HepG2 (cell line): Measurements from ENCODE around the gene SMTNL2. TPM values are rescaled to one million over a fixed set of nuclear protein-coding genes. Genes with fewer than 3 reads are reported as not detected.

Source experiments
- ATAC-seq: fragments of 200-7000 bp; cut with Tn5 transposase; 3 replicates; pipeline ENCODE4 v1.9.1; 2020; ENCODE audit warnings: mild to moderate bottlenecking, moderate library complexity
- BruUV-seq: library from RNA; stranded (reverse); fragments of 400-500 nt; replicated peaks from 2 replicates; lab custom pipeline; 2021; lab: Mats Ljungman, UMichigan
- CTCF ChIA-PET: fragments of 300-600 bp; formaldehyde crosslinking; extraction: SDS; loops from one replicate; lab custom pipeline; 2021; ENCODE audit warnings: low total read pairs, inconsistent platforms, low intra/inter-chr PET ratio; lab: Yijun Ruan, JAX
- POLR2A ChIA-PET: fragments of 350-600 bp; sonication (Branson Sonifier 250); formaldehyde crosslinking; loops from one replicate; lab custom pipeline; 2020; ENCODE audit warnings: antibody characterized with exemption, inconsistent platforms; lab: Yijun Ruan, JAX
- DNase-seq: peaks from one replicate; pipeline ENCODE4 v3.0.0-alpha.2; 2015; ENCODE audit warnings: low spot score
- FAIRE-seq: peaks from 3 replicates; lab custom pipeline; 2011; peaks lifted over from hg19 to GRCh38; lab: Jason Lieb, UNC
- H2AFZ ChIP-seq: one replicate; pipeline ENCODE4 v1.6.1; 2011; ENCODE audit warnings: low read length, inconsistent platforms
- H3K27ac ChIP-seq: fragments of 300-600 bp; 3 replicates; pipeline ENCODE4 v1.8.0; 2011; ENCODE audit warnings: mixed run types, mild to moderate bottlenecking, mixed read lengths, low read length, inconsistent platforms; ENCODE audit not compliant: insufficient read depth; ENCODE audit errors: extremely low read length
- H3K27me3 ChIP-seq, 2 experiments: fragments of 200-600 bp in 1 of 2; 2 replicates in 1 of 2; 3 replicates in 1 of 2; pipeline versions ENCODE4 v1.6.0 to v1.8.0; 2011; ENCODE audit warnings: low read length in 2 of 2, mild to moderate bottlenecking in 2 of 2, moderate library complexity in 2 of 2, inconsistent platforms in 1 of 2; ENCODE audit not compliant: insufficient read depth in 2 of 2, control insufficient read depth in 1 of 2
- H3K36me3 ChIP-seq, 2 experiments: fragments of 200-600 bp in 1 of 2; replicated peaks in 1 of 2; 2 replicates in 1 of 2; 3 replicates in 1 of 2; pipeline versions ENCODE4 v1.5.1 to v1.8.0; 2011; ENCODE audit warnings: low read length in 2 of 2, inconsistent platforms in 1 of 2; ENCODE audit not compliant: insufficient read depth in 2 of 2, control insufficient read depth in 1 of 2
- H3K4me1 ChIP-seq: 2 replicates; pipeline ENCODE4 v1.5.1; 2012; ENCODE audit warnings: low read length, inconsistent platforms; ENCODE audit not compliant: insufficient read depth
- H3K4me2 ChIP-seq: 2 replicates; pipeline ENCODE4 v1.6.0; 2011; ENCODE audit warnings: low read depth, low read length, inconsistent platforms
- H3K4me3 ChIP-seq, 3 experiments: fragments of 200-600 bp in 1 of 3; sonication (generic), shearing (Covaris generic) in 1 of 3; replicated peaks in 1 of 3; 2 replicates each; pipeline ENCODE4 v1.5.1; 2011 to 2016; ENCODE audit warnings: low read length in 3 of 3, inconsistent platforms in 2 of 3, low read depth in 2 of 3, mild to moderate bottlenecking in 2 of 3, control low read depth in 1 of 3, mixed read lengths in 1 of 3; ENCODE audit not compliant: insufficient read depth in 1 of 3
- H3K79me2 ChIP-seq: one replicate; pipeline ENCODE4 v1.6.1; 2011; ENCODE audit warnings: low read length, inconsistent platforms; ENCODE audit not compliant: insufficient read depth
- H3K9ac ChIP-seq: 2 replicates; pipeline ENCODE4 v1.6.0; 2011; ENCODE audit warnings: mild to moderate bottlenecking, low read depth, low read length, inconsistent platforms; ENCODE audit not compliant: insufficient read depth
- H3K9me3 ChIP-seq: 2 replicates; pipeline ENCODE4 v1.5.1; 2012; ENCODE audit warnings: mild to moderate bottlenecking, low read length
- H4K20me1 ChIP-seq: 2 replicates; pipeline ENCODE4 v1.6.0; 2011; ENCODE audit warnings: inconsistent platforms, mild to moderate bottlenecking, low read length, moderate library complexity; ENCODE audit not compliant: insufficient read depth
- IRX3 ChIP-seq: sonication (generic); formaldehyde crosslinking; IDR thresholded peaks from 2 replicates; pipeline ENCODE4 v1.8.1; 2023; ENCODE audit warnings: mild to moderate bottlenecking, low read depth, missing genetic modification reagents, borderline replicate concordance
- LRRFIP1 ChIP-seq: sonication (generic); formaldehyde crosslinking; conservative IDR thresholded peaks from 2 replicates; pipeline ENCODE4 v1.4.0; 2020; ENCODE audit warnings: missing genetic modification reagents
- MED13 ChIP-seq: sonication (generic); formaldehyde crosslinking; IDR thresholded peaks from 2 replicates; pipeline ENCODE4 v1.5.0; 2020; ENCODE audit warnings: missing genetic modification reagents
- MXD4 ChIP-seq: IDR thresholded peaks from 2 replicates; pipeline ENCODE4 v1.6.1; 2016; ENCODE audit warnings: mild to moderate bottlenecking, missing biosample characterization, missing genetic modification reagents
- MXI1 ChIP-seq: IDR thresholded peaks from 3 replicates; pipeline ENCODE4 v1.6.1; 2012; ENCODE audit warnings: low read depth, low read length, inconsistent platforms, borderline replicate concordance
- NFYC ChIP-seq: IDR thresholded peaks from 2 replicates; pipeline ENCODE4 v1.6.1; 2016; ENCODE audit warnings: missing genetic modification reagents, missing compliant biosample characterization
- SP140L ChIP-seq: sonication (generic); formaldehyde crosslinking; IDR thresholded peaks from 2 replicates; pipeline ENCODE4 v1.4.0; 2020; ENCODE audit warnings: missing genetic modification reagents, borderline replicate concordance
- ZMAT5 ChIP-seq: sonication (generic); formaldehyde crosslinking; IDR thresholded peaks from 2 replicates; pipeline ENCODE4 v1.5.0; 2020; ENCODE audit warnings: mild to moderate bottlenecking, low read depth, missing genetic modification reagents, borderline replicate concordance
- ZMYM3 ChIP-seq: sonication (generic); formaldehyde crosslinking; IDR thresholded peaks from 2 replicates; pipeline ENCODE4 v1.5.1; 2020; ENCODE audit warnings: mild to moderate bottlenecking, missing genetic modification reagents
- ZNF234 ChIP-seq: sonication (generic); formaldehyde crosslinking; conservative IDR thresholded peaks from 2 replicates; pipeline ENCODE4 v1.5.1; 2020; ENCODE audit warnings: mild to moderate bottlenecking, missing genetic modification reagents
- ZNF274 ChIP-seq: sonication (generic); formaldehyde crosslinking; IDR thresholded peaks from 2 replicates; pipeline ENCODE4 v1.5.1; 2020; ENCODE audit warnings: mild to moderate bottlenecking, missing genetic modification reagents
- ZNF362 ChIP-seq: sonication (generic); formaldehyde crosslinking; IDR thresholded peaks from 2 replicates; pipeline ENCODE4 v1.4.0; 2020; ENCODE audit warnings: missing genetic modification reagents, mild to moderate bottlenecking, borderline replicate concordance
- ZNF512B ChIP-seq: sonication (generic); formaldehyde crosslinking; IDR thresholded peaks from 2 replicates; pipeline ENCODE4 v1.5.1; 2020; ENCODE audit warnings: missing genetic modification reagents, mild to moderate bottlenecking, borderline replicate concordance
- WGBS: methylation state at CpG from one replicate; pipeline ENCODE4 v1.1.6; 2017; ENCODE audit warnings: low lambda C conversion rate; 5-methylcytosine and 5-hydroxymethylcytosine counted together
- in situ Hi-C: cut with HindIII; loops from 2 replicates; pipeline ENCODE4 v1.10.0; 2017; ENCODE audit warnings: low pct_unique_long_range_greater_than_20kb; ENCODE audit not compliant: extremely low pct_ligation_motif_present
- intact Hi-C: fragments of 100-400 bp; cut with micrococcal nuclease; formaldehyde crosslinking; loops from one replicate; pipeline ENCODE4 v1.10.0; 2022; ENCODE audit not compliant: unreplicated experiment
- polyA plus RNA-seq, 8 experiments: library from polyadenylated mRNA; depleted of rRNA in 3 of 8; stranded (reverse) in 7 of 8; unstranded in 1 of 8; fragments of >200 nt; fragmentation: Illumina TruSeq in 4 of 8; extraction: Trizol in 4 of 8; gene quantifications; 2 replicates each; pipeline versions ENCODE4 v1.2.1 to v1.2.3, GENCODE V29; 2011 to 2016; ENCODE audit warnings: low read depth in 4 of 8, missing spikeins in 1 of 8, mixed read lengths in 1 of 8; ENCODE audit not compliant: insufficient read depth in 1 of 8
- total RNA-seq, 5 experiments: library from RNA; depleted of rRNA; stranded (reverse); fragments of >200 nt; fragmentation: Illumina TruSeq; extraction: Trizol; gene quantifications; 2 replicates each; pipeline ENCODE4 v1.2.3, GENCODE V29; 2016; ENCODE audit warnings: low read depth in 1 of 5
- TF ChIP-seq, protein P1 (sequence below): IDR thresholded peaks from 2 replicates; pipeline ENCODE4 v1.6.1; 2016; ENCODE audit warnings: low read depth, borderline replicate concordance

The SMTNL2 gene
- total and polyA plus RNA-seq, 2 of the 13 experiments (the other 11 are each of a cell fraction or from before 2014, with no cell fraction given): 0.41 to 5.1 TPM

DNA sequence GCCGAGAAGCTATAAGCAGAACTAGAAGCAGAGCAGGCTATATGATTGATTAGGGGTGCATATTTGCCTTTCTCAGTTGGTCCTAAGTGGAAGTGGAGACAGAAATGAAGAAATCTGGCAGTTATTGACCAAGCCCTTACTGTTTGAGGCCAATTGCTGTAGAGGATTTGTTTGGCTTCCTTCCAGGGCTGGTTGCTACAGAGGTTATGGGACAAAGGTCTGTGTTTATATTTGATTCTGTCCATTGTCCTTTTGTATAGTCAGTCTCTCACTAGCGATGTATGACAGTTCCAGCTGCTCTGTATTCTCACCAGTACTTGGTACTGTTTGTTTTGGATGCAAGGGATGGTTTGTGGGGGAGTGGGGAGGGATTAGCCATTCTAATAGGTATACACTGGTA lies 64.4 kb downstream of the SMTNL2 start (continued):
- TF ChIP-seq ZNF512B: no peak

GRCh38 chr17:4652997-4653396 lies 68.7 kb downstream of the SMTNL2 start:
- H3K79me2 ChIP-seq: no peaks in the 10 kb centered on the region
- no peak overlapping the region for H3K4me3 ChIP-seq
- BruUV-seq: no TSS peak
- no peak overlapping the region for H3K4me2 ChIP-seq
- peaks cover 18% of the 10 kb centered on the region for H3K4me1 ChIP-seq
- 60% methylated on average over 5 of the region's 5 CpGs for WGBS
- no peaks in the 10 kb centered on the region for H3K36me3 ChIP-seq
- ChIA-PET POLR2A (no interaction called here), CTCF (no interaction called here)
- no peaks in the 10 kb centered on the region for H4K20me1 ChIP-seq
- no peaks in the 10 kb centered on the region for H3K27me3 ChIP-seq
- DNase-seq: no peak
- intact Hi-C loops: no loop called here
- ATAC-seq: no peak
- in situ Hi-C loops: no loop called here
- no peak overlapping the region for H3K9ac ChIP-seq
- FAIRE-seq: no peak
- H3K9me3 ChIP-seq: no peaks in the 10 kb centered on the region
- no peak overlapping the region for H3K27ac ChIP-seq
- no peak overlapping the region for H2AFZ ChIP-seq
- TF ChIP-seq NFYC (CRISPR knock-in tag): no peak
- TF ChIP-seq ZNF234 (CRISPR knock-in tag): no peak
- no peak for TF ChIP-seq MXI1
- no peak for TF ChIP-seq LRRFIP1 (CRISPR knock-in tag)
- no peak for TF ChIP-seq ZMYM3 (CRISPR knock-in tag)
- TF ChIP-seq SP140L (CRISPR knock-in tag): no peak
- no peak for TF ChIP-seq MED13
- TF ChIP-seq IRX3 (CRISPR knock-in tag): no peak
- no peak for TF ChIP-seq ZNF274
- TF ChIP-seq ZNF362: no peak
- TF ChIP-seq, protein P1, sequence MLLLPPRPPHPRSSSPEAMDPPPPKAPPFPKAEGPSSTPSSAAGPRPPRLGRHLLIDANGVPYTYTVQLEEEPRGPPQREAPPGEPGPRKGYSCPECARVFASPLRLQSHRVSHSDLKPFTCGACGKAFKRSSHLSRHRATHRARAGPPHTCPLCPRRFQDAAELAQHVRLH (CRISPR knock-in tag): no peak
- no peak for TF ChIP-seq ZMAT5 (CRISPR knock-in tag)
- no peak for TF ChIP-seq MXD4 (CRISPR knock-in tag)
